Femur (tissue), 1 donor: ENCODE results near the gene CCDC184.
"Not testable (repeated sequence)": the region's sequence is repeated elsewhere in the genome, so short reads cannot be mapped to it uniquely, and the experiment has no call there.

ENCODE experiments used
- DNase-seq: peaks from one replicate; pipeline ENCODE4 v3.0.0-alpha.2; 2017

The CCDC184 gene

DNA sequence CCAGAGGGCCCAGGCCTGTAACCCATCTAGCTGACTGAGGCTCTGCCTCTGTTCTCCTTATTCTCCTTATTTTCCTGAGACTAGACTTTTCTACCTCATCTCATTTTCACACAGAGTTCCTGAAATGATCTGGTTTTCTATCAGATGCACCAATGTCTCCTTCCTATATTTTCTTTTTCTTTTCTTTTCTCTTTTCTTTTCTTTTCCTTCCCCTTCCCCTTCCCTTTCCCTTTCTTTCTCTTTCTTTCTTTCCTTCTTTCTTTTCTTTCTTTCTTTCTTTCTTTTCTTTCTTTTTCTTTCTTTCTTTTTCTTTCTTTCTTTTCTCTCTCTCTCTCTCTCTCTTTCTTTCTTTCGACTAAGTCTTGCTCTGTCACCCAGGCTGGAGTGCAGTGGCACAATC is 3.0 kb upstream of the CCDC184 start:
- DNase-seq: no peak

DNA sequence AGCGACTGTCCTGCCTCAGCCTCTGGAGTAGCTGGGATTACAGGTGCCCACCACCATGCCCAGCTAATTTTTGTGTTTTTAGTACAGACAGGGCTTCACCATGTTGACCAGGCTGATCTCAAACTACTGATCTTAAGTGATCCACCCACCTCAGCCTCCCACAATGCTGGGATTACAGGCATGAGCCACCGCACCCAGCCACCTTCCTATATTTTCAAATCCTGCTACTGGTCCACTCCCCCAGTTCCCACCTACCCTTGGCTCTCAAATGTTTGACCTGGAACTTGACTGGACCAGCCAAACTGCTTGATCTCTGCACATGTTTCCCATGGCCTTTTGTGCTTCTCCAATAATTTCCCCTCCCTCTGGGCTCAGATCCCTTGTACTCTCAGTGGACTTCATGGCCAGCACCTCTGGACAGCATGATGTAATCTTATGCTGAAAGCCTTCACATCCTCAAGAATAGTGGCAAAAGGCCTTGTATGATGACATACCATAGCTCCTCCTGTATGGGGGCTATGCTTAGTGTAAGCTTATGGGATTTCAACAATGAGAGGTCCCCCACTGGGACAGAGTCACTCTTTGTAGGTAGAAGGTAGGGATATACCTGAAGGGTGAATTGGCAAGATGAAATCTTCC is 2.5 kb upstream of the CCDC184 start:
- DNase-seq: no peak

DNA sequence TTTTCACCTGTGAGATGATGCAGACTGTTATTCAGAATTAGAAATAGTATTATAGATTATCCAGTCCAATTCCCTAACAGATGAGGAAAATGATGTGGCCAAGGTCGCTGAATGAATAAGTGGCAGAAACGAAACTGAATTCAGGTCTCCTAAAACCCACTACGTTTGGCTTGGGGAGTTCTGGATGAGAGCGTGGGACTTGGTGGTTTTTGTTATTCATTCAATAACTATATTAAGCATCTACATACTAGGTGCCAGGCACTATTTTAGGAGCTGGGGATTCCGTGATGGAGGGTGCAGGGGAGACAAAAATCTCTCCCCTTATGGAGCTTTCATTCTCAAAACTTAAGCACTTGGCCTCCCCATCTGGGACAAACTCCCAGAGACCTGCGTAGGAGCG is 813 bp upstream of the CCDC184 start:
- no peak for DNase-seq

DNA sequence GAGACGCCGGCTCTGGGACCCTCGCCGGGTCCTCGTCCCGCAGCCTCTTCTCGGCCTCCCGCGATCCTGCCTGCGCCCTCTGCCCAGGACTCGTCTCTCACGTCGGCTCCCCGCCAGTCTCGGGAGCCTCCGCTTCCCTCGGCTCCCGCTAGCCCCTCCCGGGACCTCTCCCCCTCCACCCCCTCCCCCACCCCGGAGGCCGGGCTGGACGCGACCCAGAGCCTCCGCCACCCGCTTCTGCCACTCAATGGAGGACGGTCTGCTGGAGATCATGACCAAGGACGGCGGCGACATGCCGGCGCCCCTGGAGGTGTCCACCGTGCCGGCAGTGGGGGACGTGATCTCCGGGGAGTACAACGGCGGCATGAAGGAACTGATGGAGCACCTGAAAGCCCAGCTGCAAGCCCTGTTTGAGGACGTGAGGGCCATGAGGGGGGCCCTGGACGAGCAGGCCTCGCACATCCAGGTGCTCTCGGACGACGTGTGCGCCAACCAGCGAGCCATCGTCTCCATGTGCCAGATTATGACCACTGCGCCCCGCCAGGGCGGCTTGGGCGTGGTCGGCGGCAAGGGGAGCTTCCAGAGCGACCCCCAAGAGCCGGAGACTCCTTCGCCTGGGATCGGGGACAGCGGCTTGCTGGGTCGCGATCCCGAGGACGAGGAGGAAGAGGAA is 568 bp downstream of the CCDC184 start:
- peak; percentile 33 for DNase-seq

DNA sequence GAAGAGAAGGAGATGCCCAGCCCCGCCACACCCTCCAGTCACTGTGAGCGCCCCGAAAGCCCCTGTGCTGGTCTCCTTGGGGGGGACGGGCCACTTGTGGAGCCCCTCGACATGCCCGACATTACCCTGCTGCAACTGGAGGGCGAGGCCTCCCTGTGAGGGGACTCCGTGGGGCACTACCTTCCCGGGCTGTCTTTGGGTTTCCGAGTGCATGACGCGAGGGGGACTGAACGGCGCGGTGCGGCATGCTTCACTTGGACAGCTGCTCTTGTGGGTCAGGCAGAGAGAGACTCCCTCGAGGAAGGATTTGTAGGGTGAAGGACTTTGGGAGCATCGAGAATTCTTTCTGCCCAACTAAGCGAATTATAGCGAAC is 1.1 kb downstream of the CCDC184 start:
- DNase-seq: peak; percentile 29

DNA sequence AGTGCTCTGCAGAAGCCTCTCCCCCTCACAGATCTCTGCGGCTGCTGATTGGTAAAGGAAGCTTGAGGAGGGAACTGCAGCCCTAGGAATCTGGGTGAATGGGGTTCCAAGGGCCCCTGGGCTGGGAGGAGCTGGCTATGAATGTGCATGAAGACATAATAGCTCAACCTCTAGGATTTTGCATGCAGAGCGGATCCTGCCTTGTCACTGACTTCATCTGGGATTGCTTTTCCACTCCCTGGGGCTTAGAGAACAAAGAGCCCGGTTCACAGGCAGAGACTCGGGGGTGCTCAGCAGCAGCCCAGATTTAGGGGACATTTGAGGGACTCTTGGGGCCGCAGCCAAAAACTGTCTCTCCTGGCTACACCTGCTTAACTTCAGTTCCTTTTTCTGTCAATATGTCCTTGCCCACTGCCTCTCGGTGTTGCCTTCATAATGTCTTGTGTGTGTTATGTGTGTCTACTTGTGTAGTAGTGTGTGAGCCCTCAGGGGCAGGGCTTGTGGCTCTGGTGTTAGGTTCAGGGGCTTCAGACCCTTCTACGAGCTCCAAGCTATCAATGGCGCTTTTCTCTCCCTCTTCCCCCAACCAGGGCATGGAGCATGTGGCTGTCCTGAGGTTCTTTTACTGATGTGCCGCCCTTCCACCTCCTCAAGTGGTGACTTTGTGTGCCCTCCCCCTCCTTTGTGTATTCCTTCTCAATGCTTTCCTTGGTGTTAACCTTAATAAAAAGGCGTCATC is 1.9 kb downstream of the CCDC184 start:
- DNase-seq: no peak

DNA sequence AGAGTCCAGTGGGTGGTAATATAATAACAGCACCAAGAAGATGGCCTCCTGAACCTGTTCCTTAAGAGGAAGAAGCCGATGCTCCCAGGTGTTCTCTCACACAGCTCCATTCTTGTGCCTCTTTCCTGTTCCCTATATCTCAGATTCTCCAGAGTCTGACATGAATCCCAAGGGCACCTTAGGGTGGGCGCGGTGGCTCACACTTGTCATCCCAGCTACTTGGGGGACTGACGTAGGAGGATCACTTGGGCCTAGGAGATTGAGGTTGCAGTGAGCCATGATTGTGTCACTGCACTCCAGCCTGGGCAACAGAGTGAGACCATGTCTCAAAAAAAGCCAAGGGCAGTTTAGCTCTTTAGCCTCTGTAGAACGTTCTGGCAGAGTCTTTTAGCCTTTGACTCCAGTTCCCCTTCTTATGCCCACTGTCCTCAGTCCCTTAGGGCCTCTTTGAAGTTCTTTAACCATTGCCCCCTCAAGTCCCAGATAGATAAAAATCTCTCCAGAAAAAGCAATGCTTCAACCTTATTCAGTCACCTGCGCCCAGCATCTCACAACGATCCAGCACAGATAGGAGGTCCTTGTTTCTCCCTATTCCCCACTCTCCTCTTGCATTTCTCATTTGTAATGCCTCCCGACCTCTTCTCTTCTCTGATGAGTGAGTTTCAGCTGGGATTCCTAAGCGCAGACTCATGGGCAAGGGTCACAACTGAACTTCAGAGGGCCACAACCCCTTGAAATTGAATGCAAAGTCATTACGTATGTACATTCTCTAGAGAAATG is 4.7 kb downstream of the CCDC184 start:
- DNase-seq: no peak

DNA sequence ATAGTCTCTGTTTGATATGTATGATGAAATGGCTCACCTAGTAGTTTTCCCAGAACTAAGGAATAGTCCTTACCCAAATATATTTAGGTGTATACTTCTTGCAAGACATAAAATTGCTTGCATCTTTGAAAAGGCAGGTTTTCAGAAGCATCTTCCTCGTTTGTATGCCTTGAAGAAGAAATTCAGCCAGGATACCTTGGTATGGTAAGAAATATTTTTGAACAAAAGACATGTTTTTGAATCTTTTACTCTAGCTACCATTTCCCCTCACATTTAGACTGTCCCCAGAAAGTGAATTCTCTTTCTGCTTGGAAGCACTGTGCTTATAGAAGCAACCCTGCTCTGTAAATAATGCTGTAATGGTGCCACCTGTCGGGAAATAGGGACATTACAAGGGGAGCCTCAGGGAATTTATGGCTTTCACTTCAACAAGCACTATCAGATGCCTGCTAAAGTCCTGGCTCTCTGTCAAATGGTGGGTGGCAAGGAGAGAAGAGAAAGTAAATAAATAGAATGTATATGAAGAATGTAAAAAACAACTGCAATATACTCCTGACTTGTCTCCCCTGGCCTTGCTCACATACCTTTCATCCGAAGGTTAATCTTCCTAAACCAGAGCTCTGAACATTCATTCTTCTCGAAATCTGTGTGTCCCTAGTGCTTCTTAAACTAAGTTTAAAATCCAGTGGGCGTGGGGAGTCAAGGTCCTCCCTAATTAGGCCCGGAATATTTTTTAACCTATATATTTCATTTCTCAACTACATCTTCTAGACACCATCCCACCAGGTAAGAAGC is 6.1 kb downstream of the CCDC184 start:
- peak; percentile 77 for DNase-seq

DNA sequence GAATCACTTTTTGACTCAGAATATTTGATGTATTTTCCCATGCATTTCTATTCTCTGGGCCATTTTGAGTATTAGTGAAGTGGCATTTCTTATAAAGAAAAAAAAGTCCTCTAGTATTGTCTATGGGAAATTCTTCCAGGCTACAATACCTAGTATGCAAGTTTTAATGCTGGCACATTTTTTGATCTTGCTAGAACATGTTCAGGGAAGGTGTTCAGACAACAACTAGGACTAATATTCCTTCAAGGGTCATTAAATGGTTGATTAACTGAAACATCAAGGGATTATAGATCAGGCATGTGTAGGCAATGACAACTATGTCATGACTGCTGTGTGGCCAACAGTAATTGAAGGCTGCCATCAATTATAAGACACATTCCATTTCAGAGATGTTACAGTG is 7.7 kb downstream of the CCDC184 start:
- no peak for DNase-seq

DNA sequence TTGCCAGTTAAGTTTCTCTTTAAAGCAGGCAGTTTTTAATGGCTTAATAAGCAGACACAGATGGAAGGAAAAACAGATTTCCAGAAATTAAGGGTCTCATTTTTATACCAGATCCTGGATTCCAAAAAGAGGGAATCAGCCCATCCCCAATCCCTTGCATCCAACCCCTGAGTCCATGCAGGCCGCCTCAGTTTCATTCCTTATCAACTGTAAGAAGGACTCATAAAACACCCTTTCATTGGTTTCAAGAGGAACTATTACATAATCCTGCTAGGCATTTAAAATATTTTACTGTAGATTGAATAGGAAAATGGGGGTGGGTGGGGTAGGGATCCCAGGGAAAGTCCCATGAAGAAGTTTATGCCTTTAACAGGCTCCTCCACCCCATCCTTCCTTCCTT is 9.4 kb downstream of the CCDC184 start:
- no peak for DNase-seq

DNA sequence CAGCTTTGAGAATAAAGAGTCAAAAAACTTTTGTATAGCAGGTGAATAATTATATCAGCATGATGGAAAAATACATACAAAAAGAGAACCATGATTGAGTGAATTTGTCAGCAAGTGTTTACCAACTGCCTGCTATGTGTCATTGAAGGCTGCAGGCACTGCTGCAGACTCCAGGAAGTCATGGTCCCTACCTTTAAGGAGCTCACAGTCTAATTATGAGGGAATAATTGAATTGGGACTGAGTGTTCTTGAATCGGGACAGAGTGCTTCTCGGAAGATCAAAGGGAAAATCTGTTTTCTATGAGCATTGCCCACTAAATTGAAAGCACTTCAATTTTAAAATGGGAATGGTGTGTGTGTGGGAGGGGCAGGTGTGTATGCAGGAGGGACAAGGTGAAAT is 10.2 kb downstream of the CCDC184 start:
- DNase-seq: no peak

DNA sequence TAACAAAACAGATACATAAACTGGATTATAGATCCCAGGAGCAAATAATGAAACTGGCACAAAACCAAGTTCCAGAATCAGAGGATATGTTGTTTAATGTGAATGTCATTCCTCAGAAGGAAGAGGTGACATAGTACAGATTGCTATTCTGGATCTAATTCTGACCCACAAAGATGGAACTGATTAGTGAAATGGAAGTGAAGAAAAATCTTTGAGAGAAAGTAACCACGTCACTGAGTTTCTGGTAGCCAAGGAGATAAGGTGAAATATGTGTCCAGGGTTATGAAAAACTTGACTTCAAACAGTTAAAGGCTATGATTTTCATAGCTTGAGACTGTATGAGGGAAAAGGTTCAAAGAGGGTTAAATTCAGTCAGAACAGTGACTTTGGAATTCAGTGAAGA is 11.4 kb downstream of the CCDC184 start:
- no peak for DNase-seq

DNA sequence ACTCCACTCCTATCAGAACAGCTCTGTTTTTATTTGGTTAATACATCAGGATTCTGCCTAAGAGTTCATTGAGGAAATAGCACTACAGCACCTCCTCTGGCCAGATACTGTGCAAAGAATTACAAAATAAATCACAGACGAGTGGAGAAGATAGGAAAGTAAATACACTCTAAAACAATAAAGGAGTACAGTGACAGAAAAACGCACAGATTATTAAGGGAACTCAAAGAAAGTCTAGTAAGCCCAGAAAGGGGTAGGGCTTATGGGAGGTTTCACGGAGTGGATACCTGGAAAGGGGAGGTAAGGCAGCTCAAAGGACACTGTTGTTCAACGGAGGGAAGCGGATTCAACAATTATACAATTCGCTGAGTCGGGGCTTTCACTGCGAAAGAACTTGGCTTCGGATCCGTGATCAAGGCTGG is 14.1 kb downstream of the CCDC184 start:
- DNase-seq: no peak

DNA sequence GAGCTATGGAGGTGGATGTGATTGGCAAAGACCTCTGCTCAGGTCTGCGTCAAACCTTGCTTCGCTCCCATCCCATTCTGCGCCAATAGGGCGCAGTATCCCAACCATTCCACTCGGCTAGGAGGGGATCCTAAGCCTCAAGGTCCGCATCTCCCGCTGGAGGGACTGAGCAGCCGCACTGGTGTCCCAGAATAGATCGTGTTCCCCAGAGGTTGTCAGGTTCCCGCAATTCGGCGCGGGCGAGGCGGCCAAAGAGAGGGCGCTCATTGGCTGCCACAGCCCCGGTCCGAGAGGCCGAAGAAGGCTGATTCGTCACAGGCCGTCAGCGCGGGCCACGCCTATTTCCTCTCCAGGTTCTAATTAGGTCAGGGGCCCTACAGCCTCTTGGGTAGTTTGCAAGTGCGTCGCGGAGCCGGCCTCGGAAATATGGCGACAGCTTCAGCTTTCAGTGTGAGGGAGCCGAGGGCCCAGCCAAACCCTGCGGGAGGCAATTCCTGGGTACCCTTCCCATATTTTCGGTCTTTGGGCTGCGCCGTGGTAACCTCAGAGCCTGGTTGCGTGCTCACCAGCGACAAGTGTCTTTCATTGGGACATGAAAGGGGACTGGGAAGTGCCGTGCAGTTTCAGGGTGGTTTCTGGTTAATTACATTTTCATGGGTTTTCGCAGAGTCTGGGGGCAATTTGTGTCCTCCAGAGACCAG is 14.7 kb downstream of the CCDC184 start:
- peak; percentile 97 for DNase-seq

DNA sequence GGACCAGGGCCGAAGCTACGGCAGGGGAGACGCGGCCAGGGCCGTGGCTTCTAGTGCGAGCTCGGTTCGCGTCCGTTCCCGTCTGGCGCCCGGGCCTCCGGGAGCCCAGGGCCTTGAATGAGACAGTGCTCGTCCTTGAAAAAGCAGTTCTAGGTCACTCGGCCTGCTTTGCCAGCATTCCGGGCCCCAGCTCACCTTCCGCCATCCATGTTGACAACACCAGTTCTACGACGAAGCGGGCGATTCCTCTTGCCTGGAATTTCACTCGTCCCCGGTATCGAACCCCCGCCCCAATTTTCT is 15.2 kb downstream of the CCDC184 start:
- peak; percentile 58 for DNase-seq

DNA sequence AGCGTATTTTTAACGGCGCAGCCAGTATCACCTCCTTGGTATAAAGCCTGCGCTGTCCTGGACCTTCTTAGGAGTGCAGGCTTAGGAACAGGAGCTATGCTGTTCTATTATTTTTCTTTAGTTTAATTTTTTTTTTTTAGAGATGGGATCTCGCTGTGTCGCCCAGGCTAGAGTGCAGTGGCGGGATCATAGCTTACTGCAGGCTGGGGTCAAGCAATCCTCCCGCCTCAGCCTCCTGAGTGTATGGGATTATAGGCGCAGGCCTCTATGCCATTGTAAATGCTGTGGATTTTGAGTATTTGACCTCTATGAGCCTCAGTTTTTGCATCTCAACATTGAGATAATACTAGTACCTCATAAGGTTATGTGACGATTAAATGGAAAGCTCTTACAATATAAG is 15.5 kb downstream of the CCDC184 start:
- no peak for DNase-seq

DNA sequence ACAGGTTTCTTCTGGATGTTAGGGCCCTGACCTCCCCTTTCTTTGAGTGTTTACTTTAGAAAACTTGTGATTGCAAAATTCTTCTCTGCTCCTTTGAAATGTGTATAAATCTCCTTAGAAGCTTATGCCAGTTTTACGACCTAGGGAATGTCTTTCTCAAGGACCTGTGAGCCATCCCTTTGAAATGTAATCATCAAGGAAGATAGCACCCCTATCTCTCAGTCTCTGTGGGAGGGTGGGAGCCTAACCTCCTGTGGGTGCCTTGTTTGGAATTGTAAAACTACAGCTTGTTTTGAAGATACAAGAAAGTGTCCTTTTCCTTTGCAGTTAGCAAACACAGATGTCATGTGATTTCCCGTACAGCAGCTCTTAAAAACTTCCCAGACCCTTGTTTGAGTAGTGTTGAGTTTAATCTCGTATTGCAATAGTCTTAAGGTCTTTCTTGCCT is 16.4 kb downstream of the CCDC184 start:
- no peak for DNase-seq

DNA sequence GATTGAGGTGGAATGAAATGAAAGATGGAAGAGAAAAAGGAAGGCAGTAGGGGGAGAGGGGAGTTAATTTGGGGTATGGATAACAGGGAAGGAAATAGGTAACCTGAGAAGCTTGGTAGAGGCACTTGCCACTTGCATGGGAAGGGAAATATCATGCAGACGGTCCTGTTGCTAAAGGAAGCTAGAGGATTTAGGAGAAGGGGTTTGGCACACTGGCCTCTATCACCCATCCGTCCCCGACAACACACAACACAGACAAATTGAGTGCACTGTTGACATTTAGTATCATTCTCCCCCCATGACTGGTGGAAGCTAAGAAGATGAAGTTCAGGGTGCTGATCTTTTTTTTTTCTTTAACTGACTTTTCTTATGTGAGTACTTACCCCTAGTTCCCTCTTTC is 17.6 kb downstream of the CCDC184 start:
- DNase-seq: no peak

DNA sequence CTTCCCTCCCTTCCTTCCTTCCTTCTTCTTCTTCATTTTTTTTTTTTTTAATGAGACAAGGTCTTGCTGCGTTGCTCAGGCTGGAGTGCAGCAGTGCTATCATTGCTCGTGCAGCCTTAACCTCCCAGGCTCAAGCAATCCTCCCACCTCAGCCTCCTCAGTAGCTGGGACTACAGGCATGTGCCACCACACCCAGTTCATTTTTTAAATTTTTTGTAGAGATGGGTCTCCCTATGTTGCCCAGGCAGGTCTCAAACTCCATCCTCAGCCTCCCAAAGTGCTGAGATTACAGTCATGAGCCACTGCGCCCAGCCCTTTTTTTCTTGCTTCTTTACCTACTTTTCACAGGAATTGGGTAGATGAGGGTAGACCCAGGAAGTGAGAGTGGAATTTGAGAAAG is 18.1 kb downstream of the CCDC184 start:
- DNase-seq: no peak

DNA sequence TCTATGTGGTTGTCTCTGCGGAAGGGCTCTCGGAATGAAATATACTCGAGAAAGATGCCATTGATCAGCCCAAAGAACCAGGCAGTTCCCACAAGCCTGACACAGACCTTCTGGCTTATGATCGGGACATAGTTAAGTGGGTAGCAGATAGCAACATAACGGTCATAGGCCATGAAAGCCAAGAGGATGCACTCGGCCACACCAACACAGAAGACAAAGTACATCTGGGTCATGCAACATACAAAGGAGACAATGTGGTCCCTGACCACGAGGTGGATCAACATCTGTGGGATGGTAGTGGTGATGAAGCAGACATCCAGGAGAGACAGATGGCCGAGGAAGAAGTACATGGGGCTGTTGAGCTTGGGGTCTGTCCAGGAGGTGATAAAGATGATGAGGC is 19.3 kb downstream of the CCDC184 start:
- DNase-seq: no peak

DNA sequence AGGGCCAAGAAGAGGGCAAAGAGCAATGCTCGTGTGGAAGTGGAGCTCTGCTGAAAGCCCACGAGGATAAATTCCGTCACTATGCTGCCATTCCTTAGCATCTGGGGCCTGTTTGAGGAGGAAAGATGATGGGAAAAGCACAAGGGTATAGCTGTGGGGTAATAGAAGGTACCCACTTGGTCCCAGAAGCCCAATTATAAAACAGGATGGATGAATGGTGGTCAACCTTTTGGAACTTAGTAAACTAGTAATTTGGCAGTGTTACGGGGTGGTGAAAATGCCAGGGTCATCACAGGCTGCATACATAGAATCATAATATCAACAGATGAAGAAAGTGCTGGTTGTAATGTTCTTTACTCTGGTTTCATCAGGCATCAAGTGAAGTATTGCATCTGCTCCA is 19.7 kb downstream of the CCDC184 start, which contains the start of gene OR10AD1:
Gene OR10AD1, minus strand, starts transcription at position 101 of the 400 bp plus-strand sequence. Its CDS starts 0 bp downstream, at position 101.
- no peak for DNase-seq

DNA sequence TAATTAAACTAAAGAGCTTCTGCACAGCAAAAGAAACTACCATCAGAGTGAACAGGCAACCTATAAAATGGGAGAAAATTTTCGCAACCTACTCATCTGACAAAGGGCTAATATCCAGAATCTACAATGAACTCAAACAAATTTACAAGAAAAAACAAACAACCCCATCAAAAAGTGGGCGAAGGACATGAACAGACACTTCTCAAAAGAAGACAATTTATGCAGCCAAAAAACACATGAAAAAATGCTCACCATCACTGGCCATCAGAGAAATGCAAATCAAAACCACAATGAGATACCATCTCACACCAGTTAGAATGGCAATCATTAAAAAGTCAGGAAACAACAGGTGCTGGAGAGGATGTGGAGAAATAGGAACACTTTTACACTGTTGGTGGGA is 26.1 kb downstream of the CCDC184 start:
- not testable (repeated sequence) for DNase-seq
